Measurements from ENCODE around the gene C7. TPM values are rescaled to one million over a fixed set of nuclear protein-coding genes. Genes with fewer than 3 reads are reported as not detected.

C7 gene
- total RNA-seq, 2 donors from 2014 or later, result 0.88 to 2.7 TPM

DNA sequence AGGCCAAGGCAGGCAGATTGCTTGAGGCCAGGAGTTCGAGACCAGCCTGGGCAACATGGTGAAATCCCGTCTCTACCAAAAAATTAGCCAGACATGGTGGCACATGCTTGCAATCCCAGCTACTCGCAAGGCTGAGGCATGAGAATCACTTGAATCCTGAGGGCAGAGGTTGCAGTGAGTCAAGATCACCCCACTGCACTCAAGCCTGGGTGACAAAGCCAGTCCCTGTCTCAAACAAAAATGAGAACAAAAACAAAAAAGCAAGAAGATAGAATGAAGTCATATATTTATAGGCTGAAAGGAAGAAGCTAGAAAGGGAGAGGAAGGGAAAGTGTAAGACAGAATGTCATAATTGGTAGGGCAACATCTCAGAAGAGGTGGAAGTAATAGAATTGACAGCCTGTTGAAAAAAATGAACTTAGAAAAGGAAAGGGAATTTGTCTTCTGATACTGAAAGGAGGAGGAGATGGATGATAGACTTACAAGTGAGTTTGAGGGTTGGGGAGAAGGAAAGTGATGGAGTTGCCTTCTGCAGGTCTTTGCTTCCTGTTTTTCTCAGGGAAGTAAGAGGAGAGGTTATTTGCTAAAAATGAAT lies 35.9 kb upstream of the C7 start:
- Histone ChIP-seq H3K36me3 (ENCODE audit: control insufficient read depth, insufficient read depth, low read length) (no peaks in the 10 kb centered on the region), H3K4me1 (ENCODE audit: control insufficient read depth, insufficient read depth, low read length) (no peaks in the 10 kb centered on the region), H3K27me3 (ENCODE audit: control insufficient read depth, insufficient read depth, low read length, poor library complexity, severe bottlenecking) (no peaks in the 10 kb centered on the region), H3K9me3 (ENCODE audit: control insufficient read depth, low read length) (peaks cover 29% of the 10 kb centered on the region), H3K4me3 (ENCODE audit: low read length) (no peak overlapping the region), H3K27ac (ENCODE audit: low read depth, low read length) (no peak overlapping the region), H3K9ac (ENCODE audit: extremely low read depth, low read length, poor library complexity, severe bottlenecking) (no peak overlapping the region)
- no peak overlapping the region for H3K4me3 Mint-ChIP-seq
- H3K36me3 Mint-ChIP-seq (ENCODE audit: low read depth), result no peaks in the 10 kb centered on the region
- 93 to 95% methylated on average over 3 of the region's 3 CpGs for WGBS, 2 experiments (ENCODE audit: insufficient coverage in 1 of 2, insufficient read length in 1 of 2)
- TF ChIP-seq CTCF (conservative IDR thresholded peaks at IDR 0.05), result no peak
- peaks cover 32% of the 10 kb centered on the region for H3K9me3 Mint-ChIP-seq
- H3K4me1 Mint-ChIP-seq, result no peaks in the 10 kb centered on the region
- H3K27me3 Mint-ChIP-seq (ENCODE audit: insufficient read depth), result no peaks in the 10 kb centered on the region
- H3K27ac Mint-ChIP-seq, result no peak overlapping the region
- peak; percentile 9 for DNase-seq

DNA sequence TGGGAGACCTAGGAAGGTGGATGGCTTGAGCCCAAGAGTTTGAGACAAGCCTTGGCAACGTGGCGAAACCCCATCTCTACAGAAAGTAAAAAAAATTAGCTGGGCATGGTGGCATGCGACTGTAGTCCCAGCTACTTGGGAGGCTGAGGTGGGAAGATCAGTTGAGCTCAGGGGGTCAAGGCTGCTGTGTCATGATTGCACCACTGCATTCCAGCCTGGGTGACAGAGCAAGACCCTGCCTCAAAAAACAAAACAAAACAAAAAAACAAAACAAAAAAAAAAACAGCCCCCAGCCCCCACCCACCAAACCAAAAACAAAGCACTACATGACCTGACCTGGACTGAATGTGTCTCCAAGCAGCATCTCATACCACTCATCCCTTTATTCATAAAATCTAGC lies 33.3 kb upstream of the C7 start:
- peak; percentile 12 for DNase-seq
- no peaks in the 10 kb centered on the region for H3K27me3 Mint-ChIP-seq (ENCODE audit: insufficient read depth)
- Histone ChIP-seq H3K9ac (ENCODE audit: extremely low read depth, low read length, poor library complexity, severe bottlenecking) (no peak overlapping the region), H3K4me1 (ENCODE audit: control insufficient read depth, insufficient read depth, low read length) (no peaks in the 10 kb centered on the region), H3K36me3 (ENCODE audit: control insufficient read depth, insufficient read depth, low read length) (no peaks in the 10 kb centered on the region), H3K9me3 (ENCODE audit: control insufficient read depth, low read length) (peaks cover 20% of the 10 kb centered on the region), H3K4me3 (ENCODE audit: low read length) (no peak overlapping the region), H3K27ac (ENCODE audit: low read depth, low read length) (no peak overlapping the region), H3K27me3 (ENCODE audit: control insufficient read depth, insufficient read depth, low read length, poor library complexity, severe bottlenecking) (no peaks in the 10 kb centered on the region)
- no peaks in the 10 kb centered on the region for H3K4me1 Mint-ChIP-seq
- WGBS, 2 experiments (ENCODE audit: insufficient coverage in 1 of 2, insufficient read length in 1 of 2), result 60 to 89% methylated on average over 1 to 3 of the region's 3 CpGs
- no peaks in the 10 kb centered on the region for H3K36me3 Mint-ChIP-seq (ENCODE audit: low read depth)
- no peak for TF ChIP-seq CTCF (conservative IDR thresholded peaks at IDR 0.05)
- no peak overlapping the region for H3K4me3 Mint-ChIP-seq
- no peak overlapping the region for H3K27ac Mint-ChIP-seq
- H3K9me3 Mint-ChIP-seq, result peaks cover 27% of the 10 kb centered on the region

- H3K9ac ChIP-seq (ENCODE audit: extremely low read depth, low read length, poor library complexity, severe bottlenecking), result no peak overlapping the region
- no peaks in the 10 kb centered on the region for H3K4me1 Mint-ChIP-seq
- H3K27me3 Mint-ChIP-seq (ENCODE audit: insufficient read depth), result peaks cover 2% of the 10 kb centered on the region
- H3K4me3 Mint-ChIP-seq, result no peak overlapping the region
- H3K36me3 ChIP-seq (ENCODE audit: control insufficient read depth, insufficient read depth, low read length), result no peaks in the 10 kb centered on the region
- TF ChIP-seq CTCF (conservative IDR thresholded peaks at IDR 0.05), result no peak
- 90 to 100% methylated on average over 1 to 6 of the region's 6 CpGs for WGBS, 2 experiments (ENCODE audit: insufficient coverage in 1 of 2, insufficient read length in 1 of 2)
- peaks cover 27% of the 10 kb centered on the region for H3K9me3 Mint-ChIP-seq
- peak; percentile 19 for DNase-seq
- no peaks in the 10 kb centered on the region for H3K27me3 ChIP-seq (ENCODE audit: control insufficient read depth, insufficient read depth, low read length, poor library complexity, severe bottlenecking)
- no peaks in the 10 kb centered on the region for H3K4me1 ChIP-seq (ENCODE audit: control insufficient read depth, insufficient read depth, low read length)
- no peak overlapping the region for H3K27ac ChIP-seq (ENCODE audit: low read depth, low read length)
- peaks cover 26% of the 10 kb centered on the region for H3K9me3 ChIP-seq (ENCODE audit: control insufficient read depth, low read length)
- no peak overlapping the region for H3K4me3 ChIP-seq (ENCODE audit: low read length)
- H3K27ac Mint-ChIP-seq, result no peak overlapping the region
- peaks cover 8% of the 10 kb centered on the region for H3K36me3 Mint-ChIP-seq (ENCODE audit: low read depth)
Measured at GRCh38 chr5:40877371-40877988, 31.8 kb upstream of the C7 start.
